PC-9 (cell line): ENCODE data around the gene OSBPL8. TPM values are rescaled to one million over a fixed set of nuclear protein-coding genes. Genes with fewer than 3 reads are reported as not detected.

Source experiments
- BruUV-seq: library from RNA; stranded (reverse); fragments of 400-500 nt; replicated peaks from 2 replicates; lab custom pipeline; 2021; lab: Mats Ljungman, UMichigan
- CTCF ChIA-PET: fragments of 300-600 bp; sonication (Branson Sonifier 250); formaldehyde crosslinking; loops from one replicate; lab custom pipeline; 2022; ENCODE audit warnings: antibody characterized with exemption; lab: Charles Lee
- POLR2A ChIA-PET: fragments of 300-600 bp; sonication (Branson Sonifier 250); formaldehyde crosslinking; loops from one replicate; lab custom pipeline; 2022; ENCODE audit warnings: antibody characterized with exemption; ENCODE audit not compliant: unreplicated experiment; lab: Charles Lee
- DNase-seq, 2 experiments: peaks; one replicate each; pipeline versions ENCODE4 v3.0.0 to v3.0.0-alpha.2; 2015 to 2022; ENCODE audit warnings: mixed read lengths in 1 of 2
- H2AFZ ChIP-seq: fragments of 200-600 bp; sonication (generic); 2 replicates; pipeline ENCODE4 v1.8.1; 2017; ENCODE audit warnings: antibody characterized with exemption
- H3F3A ChIP-seq: fragments of 200-600 bp; sonication (generic); 2 replicates; pipeline ENCODE4 v1.8.1; 2017; ENCODE audit warnings: antibody characterized with exemption, mild to moderate bottlenecking, low read depth; ENCODE audit not compliant: insufficient read depth
- H3K27ac ChIP-seq: fragments of 200-600 bp; sonication (generic); 2 replicates; pipeline ENCODE4 v1.6.1; 2016; ENCODE audit warnings: mixed run types
- H3K27me3 ChIP-seq: fragments of 200-600 bp; sonication (generic); 2 replicates; pipeline ENCODE4 v1.6.1; 2016; ENCODE audit warnings: low read depth, mixed run types; ENCODE audit not compliant: insufficient read depth
- H3K36me3 ChIP-seq: fragments of 200-600 bp; sonication (generic); 2 replicates; pipeline ENCODE4 v1.6.1; 2016; ENCODE audit warnings: low read depth, mixed run types
- H3K4me1 ChIP-seq: fragments of 200-600 bp; sonication (generic); replicated peaks from 2 replicates; pipeline ENCODE4 v1.6.1; 2016; ENCODE audit warnings: mixed run types; ENCODE audit not compliant: insufficient read depth
- H3K4me2 ChIP-seq: fragments of 200-600 bp; sonication (generic); 2 replicates; pipeline ENCODE4 v1.6.1; 2017; ENCODE audit warnings: mixed run types
- H3K4me3 ChIP-seq: fragments of 200-600 bp; sonication (generic); 2 replicates; pipeline ENCODE4 v1.6.1; 2016; ENCODE audit warnings: mixed run types
- H3K79me2 ChIP-seq: fragments of 200-600 bp; sonication (generic); 2 replicates; pipeline ENCODE4 v1.6.1; 2017; ENCODE audit warnings: low read depth, mixed run types
- H3K9me2 ChIP-seq: fragments of 200-600 bp; sonication (generic); 2 replicates; pipeline ENCODE4 v1.8.1; 2017; ENCODE audit warnings: mild to moderate bottlenecking; ENCODE audit not compliant: insufficient read depth
- H3K9me3 ChIP-seq: fragments of 200-600 bp; sonication (generic); 2 replicates; pipeline ENCODE4 v1.8.1; 2016; ENCODE audit warnings: low read depth; ENCODE audit not compliant: insufficient read depth
- H4K20me1 ChIP-seq: fragments of 200-600 bp; sonication (generic); 2 replicates; pipeline ENCODE4 v1.8.1; 2017; ENCODE audit not compliant: insufficient read depth
- EZH2 ChIP-seq: fragments of 200-600 bp; sonication (generic); IDR thresholded peaks from 2 replicates; pipeline ENCODE4 v1.8.0; 2017; ENCODE audit warnings: antibody characterized with exemption, low read depth
- intact Hi-C: fragments of 100-400 bp; cut with micrococcal nuclease; formaldehyde crosslinking; loops from one replicate; pipeline ENCODE4 v1.10.0; 2022; ENCODE audit not compliant: unreplicated experiment
- total RNA-seq: library from RNA; stranded (reverse); gene quantifications from 2 replicates; pipeline ENCODE4 v1.2.3, GENCODE V29; 2021
- TF ChIP-seq, protein P1 (sequence below): fragments of 200-600 bp; sonication (generic); conservative IDR thresholded peaks from 2 replicates; pipeline ENCODE4 v1.6.1; 2017; ENCODE audit warnings: mixed run types, antibody characterized with exemption, mild to moderate bottlenecking, moderate library complexity

The OSBPL8 gene
- total RNA-seq, 1 experiment from 2014 or later = 53.2 TPM

GRCh38 chr12:76445462-76445861 is 114.1 kb downstream of the OSBPL8 start:
- POLR2A ChIA-PET = interaction anchor here (0.6 kb wide), 1 partner anchor 983 kb away, joined by 3 read pairs; no protein-coding TSS in a partner anchor
- intact Hi-C loops = no loop called here

GRCh38 chr12:76444408-76444984 is 115.1 kb downstream of the OSBPL8 start:
- no peaks in the 10 kb centered on the region for H3F3A ChIP-seq
- intact Hi-C loops = no loop called here
- no peak overlapping the region for H3K4me2 ChIP-seq
- H3K9me3 ChIP-seq = no peaks in the 10 kb centered on the region
- H2AFZ ChIP-seq = no peak overlapping the region
- TF ChIP-seq, protein P1, sequence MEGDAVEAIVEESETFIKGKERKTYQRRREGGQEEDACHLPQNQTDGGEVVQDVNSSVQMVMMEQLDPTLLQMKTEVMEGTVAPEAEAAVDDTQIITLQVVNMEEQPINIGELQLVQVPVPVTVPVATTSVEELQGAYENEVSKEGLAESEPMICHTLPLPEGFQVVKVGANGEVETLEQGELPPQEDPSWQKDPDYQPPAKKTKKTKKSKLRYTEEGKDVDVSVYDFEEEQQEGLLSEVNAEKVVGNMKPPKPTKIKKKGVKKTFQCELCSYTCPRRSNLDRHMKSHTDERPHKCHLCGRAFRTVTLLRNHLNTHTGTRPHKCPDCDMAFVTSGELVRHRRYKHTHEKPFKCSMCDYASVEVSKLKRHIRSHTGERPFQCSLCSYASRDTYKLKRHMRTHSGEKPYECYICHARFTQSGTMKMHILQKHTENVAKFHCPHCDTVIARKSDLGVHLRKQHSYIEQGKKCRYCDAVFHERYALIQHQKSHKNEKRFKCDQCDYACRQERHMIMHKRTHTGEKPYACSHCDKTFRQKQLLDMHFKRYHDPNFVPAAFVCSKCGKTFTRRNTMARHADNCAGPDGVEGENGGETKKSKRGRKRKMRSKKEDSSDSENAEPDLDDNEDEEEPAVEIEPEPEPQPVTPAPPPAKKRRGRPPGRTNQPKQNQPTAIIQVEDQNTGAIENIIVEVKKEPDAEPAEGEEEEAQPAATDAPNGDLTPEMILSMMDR = no peak
- no peak for TF ChIP-seq EZH2
- H3K4me1 ChIP-seq = no peaks in the 10 kb centered on the region
- CTCF ChIA-PET = no interaction called here
- no peak for DNase-seq
- H3K27me3 ChIP-seq = no peaks in the 10 kb centered on the region
- no peaks in the 10 kb centered on the region for H4K20me1 ChIP-seq
- no TSS peak for BruUV-seq
- H3K36me3 ChIP-seq = no peaks in the 10 kb centered on the region
- POLR2A ChIA-PET = no interaction called here
- no peak overlapping the region for H3K27ac ChIP-seq
- H3K9me2 ChIP-seq = no peaks in the 10 kb centered on the region
- H3K4me3 ChIP-seq = no peak overlapping the region
- H3K79me2 ChIP-seq = no peaks in the 10 kb centered on the region

More at GRCh38 chr12:76445462-76445861, 114.1 kb downstream of the OSBPL8 start:
- Histone ChIP-seq H3K27me3 (no peaks in the 10 kb centered on the region), H3K79me2 (no peaks in the 10 kb centered on the region), H3F3A (no peaks in the 10 kb centered on the region; the same call in 1 of the 2 replicates), H2AFZ (no peak overlapping the region), H3K27ac (no peak overlapping the region), H3K4me3 (no peak overlapping the region), H3K9me2 (no peaks in the 10 kb centered on the region), H3K4me1 (no peaks in the 10 kb centered on the region), H3K4me2 (no peak overlapping the region), H3K36me3 (no peaks in the 10 kb centered on the region), H4K20me1 (no peaks in the 10 kb centered on the region), H3K9me3 (no peaks in the 10 kb centered on the region)
- no TSS peak for BruUV-seq
- CTCF ChIA-PET = no interaction called here
- TF ChIP-seq, protein P1 = no peak
- no peak for TF ChIP-seq EZH2
- no peak for DNase-seq

GRCh38 chr12:76441016-76441415 is 118.6 kb downstream of the OSBPL8 start:
- no TSS peak for BruUV-seq
- Histone ChIP-seq H4K20me1 (no peaks in the 10 kb centered on the region), H2AFZ (no peak overlapping the region), H3K9me2 (no peaks in the 10 kb centered on the region), H3K9me3 (no peaks in the 10 kb centered on the region), H3K79me2 (no peaks in the 10 kb centered on the region), H3K27me3 (no peaks in the 10 kb centered on the region), H3K27ac (no peak overlapping the region), H3K4me1 (no peaks in the 10 kb centered on the region), H3F3A (no peaks in the 10 kb centered on the region), H3K36me3 (no peaks in the 10 kb centered on the region), H3K4me2 (no peak overlapping the region), H3K4me3 (no peak overlapping the region)
- CTCF ChIA-PET = no interaction called here
- intact Hi-C loops = no loop called here
- POLR2A ChIA-PET = no interaction called here
- TF ChIP-seq, protein P1 = no peak
- no peak for TF ChIP-seq EZH2
- no peak for DNase-seq
